GM19239 (cell line): ENCODE measurements around the gene ANO3.
"Not testable (repeated sequence)": the region's sequence is repeated elsewhere in the genome, so short reads cannot be mapped to it uniquely, and the experiment has no call there.

Experiments used
- DNase-seq: peaks from one replicate; pipeline ENCODE4 v3.0.0; 2011; ENCODE audit warnings: low spot score; ENCODE audit not compliant: insufficient read length
- FAIRE-seq: peaks from 2 replicates; lab custom pipeline; 2011; peaks lifted over from hg19 to GRCh38; lab: Jason Lieb, UNC

Gene ANO3

GRCh38 chr11:26558190-26558589, 226.3 kb downstream of the ANO3 start:
- DNase-seq, result no peak
- FAIRE-seq, result no peak

GRCh38 chr11:26569646-26570045, 237.7 kb downstream of the ANO3 start:
- DNase-seq, result no peak

DNA sequence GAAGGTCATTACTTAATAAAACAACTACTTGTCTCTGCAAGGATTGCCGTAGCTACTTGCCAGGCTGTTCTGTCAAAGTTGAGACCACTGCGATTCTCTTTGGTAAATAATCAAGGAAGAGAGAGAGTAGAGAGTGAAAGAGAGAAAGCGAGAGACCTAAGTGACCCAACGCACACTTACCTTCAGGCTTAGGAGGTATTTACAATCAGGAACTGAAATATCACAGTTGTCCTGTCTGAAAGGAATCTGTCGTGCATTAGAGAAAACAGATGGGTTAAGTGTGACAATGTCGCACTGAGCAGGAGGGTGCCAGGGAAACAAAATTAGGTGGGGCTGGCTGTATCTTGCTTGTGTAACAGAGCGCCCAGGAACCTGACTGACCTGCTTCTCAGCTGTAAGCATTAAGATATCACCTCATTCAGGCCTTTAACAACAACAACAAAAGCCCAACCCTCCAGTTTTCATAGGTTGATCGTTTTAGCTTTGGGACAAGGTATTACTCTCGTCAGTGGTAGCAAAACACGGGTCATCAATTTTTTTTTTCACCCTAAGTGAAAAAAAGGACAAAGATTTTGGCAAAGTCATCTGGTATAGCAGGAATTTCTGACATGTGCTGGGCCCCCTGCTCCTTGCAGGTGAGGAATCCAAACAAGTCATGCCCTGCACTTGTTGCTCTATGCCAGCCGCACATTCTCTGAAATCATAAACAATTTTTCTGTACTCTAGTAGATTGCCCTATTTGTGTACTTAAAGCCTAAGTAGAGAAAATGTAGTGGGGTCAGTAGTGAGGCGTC, 240.1 kb downstream of the ANO3 start, which contains the start of gene MUC15:
Gene MUC15, minus strand, starts transcription at position 403 of the 794 bp plus-strand sequence. CDS start 5,169 bp downstream, outside the sequence.
- DNase-seq (no peak), FAIRE-seq (no peak)

More at GRCh38 chr11:26569646-26570045, 237.7 kb downstream of the ANO3 start:
- FAIRE-seq, result no peak

- DNase-seq (no peak), FAIRE-seq (no peak)
Observed at GRCh38 chr11:26572770-26573402, 241.0 kb downstream of the ANO3 start.

DNA sequence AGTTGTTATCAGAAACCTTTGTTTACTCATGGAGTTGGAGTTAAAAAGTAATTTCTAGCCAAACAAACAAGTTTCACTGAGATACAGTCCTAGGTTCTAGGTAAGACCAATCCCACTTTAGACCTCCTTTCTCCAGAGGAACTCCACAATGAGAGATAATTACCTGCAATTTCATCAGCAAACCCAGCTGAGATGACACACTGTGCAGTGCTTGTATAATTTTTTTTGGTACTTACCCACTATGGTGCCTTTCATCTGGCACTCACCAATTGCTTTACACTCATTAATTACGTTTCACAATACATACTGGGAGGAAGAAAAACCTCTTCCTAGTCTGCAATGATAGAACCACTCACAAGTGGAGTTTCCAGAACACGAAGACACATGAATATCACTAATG, 242.0 kb downstream of the ANO3 start:
- DNase-seq (no peak), FAIRE-seq (no peak)

- DNase-seq (no peak), FAIRE-seq (no peak)
Observed at GRCh38 chr11:26575946-26576345, 244.0 kb downstream of the ANO3 start.

- FAIRE-seq, result no peak
- DNase-seq, result no peak
Observed at GRCh38 chr11:26578998-26579661, 247.2 kb downstream of the ANO3 start.

GRCh38 chr11:26579683-26580082, 247.8 kb downstream of the ANO3 start:
- DNase-seq (no peak), FAIRE-seq (no peak)

DNA sequence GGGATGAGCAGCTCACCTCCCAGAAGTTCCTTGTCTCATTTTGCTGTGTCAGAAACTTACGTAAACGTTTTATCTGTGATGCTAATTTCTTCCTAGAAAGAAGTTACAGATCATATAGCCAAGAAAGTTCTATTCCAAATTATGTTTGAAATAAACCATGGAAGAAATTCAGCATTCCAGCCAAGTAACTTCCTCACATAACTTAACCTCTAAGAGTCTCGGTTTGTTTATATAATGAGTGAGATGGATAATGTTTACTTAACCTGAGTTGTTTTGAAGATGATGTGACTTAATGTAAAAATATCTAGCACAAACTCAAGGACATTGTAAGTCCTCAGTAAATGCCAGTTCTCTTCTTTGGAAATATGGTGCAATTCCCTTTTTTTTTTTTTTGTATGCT, 249.0 kb downstream of the ANO3 start:
- FAIRE-seq, result no peak
- no peak for DNase-seq

GRCh38 chr11:26583550-26583949, 251.6 kb downstream of the ANO3 start:
- DNase-seq, result no peak
- FAIRE-seq, result no peak

GRCh38 chr11:26584818-26585217, 252.9 kb downstream of the ANO3 start:
- no peak for FAIRE-seq
- no peak for DNase-seq

DNA sequence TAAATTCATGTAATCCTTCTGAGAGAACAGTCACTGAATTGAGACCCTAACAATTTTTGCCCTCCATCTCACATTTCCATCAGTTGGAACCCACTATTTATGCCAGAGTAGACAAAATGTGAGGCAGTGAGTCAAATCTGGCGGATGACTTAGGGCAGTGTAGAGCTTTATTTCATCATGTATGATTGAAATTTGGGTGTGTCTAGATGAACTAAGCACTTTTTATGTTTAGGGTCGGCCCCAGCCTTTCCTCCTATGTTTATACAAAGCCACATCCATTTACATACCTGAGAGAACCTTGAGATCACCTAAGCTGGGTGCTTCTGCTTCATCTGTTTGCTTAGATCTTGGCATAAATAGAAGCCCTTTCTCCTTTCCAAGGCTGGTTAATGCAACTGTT, 255.1 kb downstream of the ANO3 start:
- DNase-seq, result no peak
- FAIRE-seq, result no peak

GRCh38 chr11:26593691-26594090, 261.8 kb downstream of the ANO3 start:
- DNase-seq (no peak), FAIRE-seq (no peak)

GRCh38 chr11:26595207-26595865, 263.4 kb downstream of the ANO3 start:
- not testable (repeated sequence) for FAIRE-seq, DNase-seq

- DNase-seq, FAIRE-seq: not testable (repeated sequence)
Observed at GRCh38 chr11:26597049-26597689, 265.2 kb downstream of the ANO3 start.

GRCh38 chr11:26597899-26598298, 266.0 kb downstream of the ANO3 start:
- DNase-seq (no peak), FAIRE-seq (no peak)

GRCh38 chr11:26599425-26599824, 267.5 kb downstream of the ANO3 start:
- FAIRE-seq (no peak), DNase-seq (no peak)

GRCh38 chr11:26599876-26600434, 268.0 kb downstream of the ANO3 start:
- DNase-seq (no peak), FAIRE-seq (no peak)

GRCh38 chr11:26607725-26608506, 276.0 kb downstream of the ANO3 start:
- DNase-seq (no peak), FAIRE-seq (no peak)
